GM18505 (cell line): ENCODE measurements around the gene CDC6.

Source experiments
- ATAC-seq: cut with Tn5 transposase; IDR thresholded peaks from one replicate; pipeline ENCODE4 v1.9.1; 2021; ENCODE audit not compliant: unreplicated experiment
- POLR2A ChIP-seq: IDR thresholded peaks from 4 replicates; pipeline ENCODE4 v1.6.1; 2011; ENCODE audit warnings: borderline replicate concordance; ENCODE audit not compliant: insufficient read depth, insufficient read length; ENCODE audit errors: extremely low read depth

CDC6 gene, protein sequence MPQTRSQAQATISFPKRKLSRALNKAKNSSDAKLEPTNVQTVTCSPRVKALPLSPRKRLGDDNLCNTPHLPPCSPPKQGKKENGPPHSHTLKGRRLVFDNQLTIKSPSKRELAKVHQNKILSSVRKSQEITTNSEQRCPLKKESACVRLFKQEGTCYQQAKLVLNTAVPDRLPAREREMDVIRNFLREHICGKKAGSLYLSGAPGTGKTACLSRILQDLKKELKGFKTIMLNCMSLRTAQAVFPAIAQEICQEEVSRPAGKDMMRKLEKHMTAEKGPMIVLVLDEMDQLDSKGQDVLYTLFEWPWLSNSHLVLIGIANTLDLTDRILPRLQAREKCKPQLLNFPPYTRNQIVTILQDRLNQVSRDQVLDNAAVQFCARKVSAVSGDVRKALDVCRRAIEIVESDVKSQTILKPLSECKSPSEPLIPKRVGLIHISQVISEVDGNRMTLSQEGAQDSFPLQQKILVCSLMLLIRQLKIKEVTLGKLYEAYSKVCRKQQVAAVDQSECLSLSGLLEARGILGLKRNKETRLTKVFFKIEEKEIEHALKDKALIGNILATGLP

DNA sequence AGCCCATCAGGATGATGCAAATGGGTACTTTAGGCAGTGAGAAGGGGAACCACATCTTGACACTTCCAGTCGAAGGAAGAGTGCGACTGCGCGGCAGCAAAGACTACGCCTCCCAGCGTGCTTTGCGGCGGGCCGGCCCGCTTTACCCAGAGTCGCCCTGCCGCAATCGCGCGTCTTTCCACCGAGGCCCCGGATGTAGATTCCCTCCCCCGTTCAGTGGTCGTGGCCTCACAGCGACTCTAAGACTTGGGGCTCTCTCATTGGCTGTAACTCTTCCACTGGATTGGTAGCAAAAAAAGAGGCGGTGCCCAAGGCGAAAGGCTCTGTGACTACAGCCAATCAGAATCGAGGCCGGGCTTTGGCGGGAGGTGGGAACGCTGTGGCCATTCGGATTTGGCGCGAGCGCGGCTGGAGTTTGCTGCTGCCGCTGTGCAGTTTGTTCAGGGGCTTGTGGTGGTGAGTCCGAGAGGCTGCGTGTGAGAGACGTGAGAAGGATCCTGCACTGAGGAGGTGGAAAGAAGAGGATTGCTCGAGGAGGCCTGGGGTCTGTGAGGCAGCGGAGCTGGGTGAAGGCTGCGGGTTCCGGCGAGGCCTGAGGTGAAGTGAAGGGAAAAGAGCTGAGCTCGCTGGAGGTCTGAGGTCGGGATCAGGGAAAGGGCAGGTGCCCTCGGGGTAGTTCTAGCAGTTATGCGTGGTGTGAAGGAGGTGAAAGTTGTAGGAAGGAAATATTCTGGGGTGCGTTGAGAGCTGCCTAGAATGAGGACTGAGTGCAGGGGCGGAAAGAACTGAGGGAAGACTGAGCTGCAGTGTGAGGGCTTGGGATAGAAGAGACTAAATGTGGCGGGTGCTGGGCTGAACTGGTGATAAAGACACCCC is at the start of gene CDC6:
TSS of gene CDC6 (plus strand) at position 386 of the 876 bp plus-strand sequence. CDS start 1,542 bp downstream, outside the sequence.
- ATAC-seq, result peak; percentile 90

DNA sequence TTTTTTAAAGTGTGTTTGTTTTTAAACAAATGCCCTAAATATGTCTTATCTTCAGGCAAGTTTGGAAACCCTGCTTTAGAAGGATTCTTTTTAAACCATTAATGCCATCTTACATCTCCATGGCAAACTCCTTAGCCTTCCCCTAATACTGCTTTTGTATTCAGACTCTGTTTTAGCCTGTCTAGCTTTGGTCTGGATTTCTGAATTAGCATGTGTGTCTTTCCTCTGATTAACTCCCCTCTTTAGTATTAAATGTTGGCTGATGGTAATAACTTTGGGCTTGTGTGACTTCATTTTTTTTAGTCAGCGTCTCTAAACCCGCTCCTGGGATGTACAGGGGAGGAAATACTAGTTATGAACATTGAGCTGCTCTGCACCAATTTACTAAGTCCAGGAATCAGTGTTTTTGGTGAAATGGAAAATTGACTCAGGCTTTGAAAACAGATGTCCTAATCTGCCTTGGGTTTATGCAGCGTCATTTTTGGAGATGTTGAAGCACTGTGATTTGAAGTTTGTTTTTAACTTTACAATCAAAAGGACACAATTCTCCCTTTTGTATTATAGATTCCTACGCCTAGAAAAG is 46.3 kb upstream of the CDC6 start:
- TF ChIP-seq POLR2A, result no peak
- ATAC-seq, result no peak

More for the DNA sequence above, at the start of gene CDC6:
- peak; percentile 83 for TF ChIP-seq POLR2A

DNA sequence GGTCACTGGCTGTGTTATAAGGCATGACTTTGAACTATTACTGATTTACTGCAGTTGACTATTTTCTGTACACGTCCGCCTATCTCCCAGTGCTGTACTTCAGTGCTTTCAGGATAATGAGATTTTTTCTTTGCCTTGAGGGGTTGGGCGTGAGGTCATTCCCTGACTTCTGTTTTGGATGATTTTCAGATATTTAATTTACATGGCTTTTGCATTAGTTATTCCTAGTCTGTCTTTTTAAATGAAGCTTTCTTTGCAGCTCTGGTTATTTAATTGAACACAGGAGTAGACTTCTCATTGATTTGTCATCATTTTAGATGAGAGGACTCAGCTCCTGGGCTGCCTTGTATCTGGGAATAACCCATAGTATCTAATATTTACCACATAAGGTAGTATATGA is 44.9 kb upstream of the CDC6 start:
- ATAC-seq, result no peak
- no peak for TF ChIP-seq POLR2A

DNA sequence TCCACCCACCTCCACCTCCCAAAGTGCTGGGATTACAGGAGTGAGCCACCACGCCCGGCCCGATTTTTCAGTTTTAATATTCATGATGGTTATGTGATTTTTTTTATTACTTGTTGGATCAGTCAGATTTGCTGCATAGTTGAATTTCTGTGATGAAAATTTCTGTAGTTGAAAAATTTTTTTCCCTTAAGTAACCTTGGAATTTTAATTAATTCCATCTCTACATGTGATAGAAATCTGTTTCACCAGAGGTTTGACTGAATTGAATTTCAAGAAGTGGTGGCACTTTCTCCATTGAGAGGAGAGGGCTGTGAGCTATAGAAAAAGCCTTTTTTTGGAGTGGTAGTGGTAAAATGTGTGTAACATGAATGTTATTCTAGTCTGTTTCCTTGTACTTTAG is 43.9 kb upstream of the CDC6 start:
- TF ChIP-seq POLR2A, result no peak
- ATAC-seq, result no peak

DNA sequence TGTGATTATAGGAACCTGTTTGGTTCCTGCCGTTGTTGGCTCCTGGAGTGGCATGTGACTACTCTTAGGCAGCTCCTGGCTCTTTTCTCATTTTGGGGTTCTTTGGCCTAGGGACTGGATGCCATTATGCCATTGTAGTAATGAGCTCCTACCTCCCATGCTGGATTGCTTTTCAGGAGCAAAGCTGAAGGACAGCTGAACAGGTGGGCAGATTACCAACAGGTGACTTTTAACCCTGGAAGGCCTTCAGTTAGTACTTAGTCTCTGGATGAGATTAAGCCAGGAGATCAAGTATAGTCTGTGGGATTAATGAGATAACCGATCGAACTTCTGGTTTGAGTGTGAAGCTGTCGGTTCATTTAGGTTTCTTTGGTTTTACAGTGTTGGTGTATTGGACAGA is 43.4 kb upstream of the CDC6 start:
- ATAC-seq, result no peak
- no peak for TF ChIP-seq POLR2A

DNA sequence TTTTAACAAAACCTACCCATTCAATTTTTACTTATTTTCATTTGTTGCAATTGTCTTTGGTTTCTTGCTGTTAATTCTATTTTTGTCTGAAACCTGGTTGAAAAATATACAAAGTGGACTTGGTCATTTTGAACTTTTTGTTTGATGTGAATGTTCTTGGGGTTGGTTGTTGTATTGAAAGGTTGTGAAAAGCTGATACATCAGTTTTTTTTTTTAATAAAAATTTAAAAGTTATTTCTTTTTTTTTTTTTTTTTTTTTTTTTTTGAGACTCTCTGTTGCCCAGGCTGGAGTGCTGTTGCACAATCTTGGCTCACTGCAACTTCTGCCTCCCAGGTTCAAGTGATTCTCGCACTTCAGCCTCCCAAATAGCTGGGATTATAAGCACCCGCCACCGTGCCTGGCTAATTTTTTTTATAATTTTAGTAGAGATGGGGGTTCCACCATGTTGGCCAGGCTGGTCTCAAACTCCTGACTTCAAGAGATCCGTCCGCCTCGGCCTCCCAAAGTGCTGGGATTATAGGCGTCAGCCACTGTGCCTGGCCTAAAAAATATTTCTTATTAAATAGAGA is 39.7 kb upstream of the CDC6 start:
- ATAC-seq, result no peak
- TF ChIP-seq POLR2A, result no peak

DNA sequence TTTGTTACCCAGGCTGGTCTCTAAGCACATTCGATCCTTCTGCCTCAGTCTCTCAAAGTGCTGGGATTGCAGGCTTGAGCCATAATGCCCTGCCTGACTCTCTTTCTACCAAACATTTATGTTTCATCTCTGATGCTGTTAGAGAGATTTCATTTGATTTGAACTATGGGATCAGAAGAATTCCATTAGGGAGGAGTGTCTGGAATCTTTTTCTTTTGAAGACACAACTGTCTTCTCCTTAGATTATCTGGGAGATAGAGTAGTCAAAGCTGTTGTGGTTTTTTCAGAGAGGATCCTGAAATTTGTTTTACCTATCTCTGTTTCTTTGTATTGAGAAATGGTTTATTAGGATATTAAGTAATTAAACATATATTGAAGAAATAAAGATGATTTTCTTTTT is 39.2 kb upstream of the CDC6 start:
- TF ChIP-seq POLR2A, result no peak
- ATAC-seq, result no peak

DNA sequence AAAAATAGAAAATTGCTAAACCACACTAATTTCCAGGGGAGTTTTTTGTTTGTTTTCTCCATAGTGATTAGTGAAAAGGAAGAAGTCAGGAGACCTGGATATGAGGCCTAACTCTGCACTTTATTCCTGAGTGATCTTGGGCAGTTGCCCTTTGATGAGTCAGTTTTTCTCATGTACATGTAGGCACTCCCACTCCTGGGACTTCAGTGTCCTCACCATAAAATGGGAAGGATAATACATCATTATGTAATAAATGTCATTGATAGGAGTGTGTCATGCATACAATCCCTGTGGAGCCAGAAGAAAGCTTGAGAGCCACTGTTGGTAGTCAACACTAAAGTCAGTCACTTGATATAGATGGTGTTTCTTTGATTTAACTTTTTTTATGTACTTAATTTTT is 36.1 kb upstream of the CDC6 start:
- TF ChIP-seq POLR2A, result no peak
- ATAC-seq, result no peak

DNA sequence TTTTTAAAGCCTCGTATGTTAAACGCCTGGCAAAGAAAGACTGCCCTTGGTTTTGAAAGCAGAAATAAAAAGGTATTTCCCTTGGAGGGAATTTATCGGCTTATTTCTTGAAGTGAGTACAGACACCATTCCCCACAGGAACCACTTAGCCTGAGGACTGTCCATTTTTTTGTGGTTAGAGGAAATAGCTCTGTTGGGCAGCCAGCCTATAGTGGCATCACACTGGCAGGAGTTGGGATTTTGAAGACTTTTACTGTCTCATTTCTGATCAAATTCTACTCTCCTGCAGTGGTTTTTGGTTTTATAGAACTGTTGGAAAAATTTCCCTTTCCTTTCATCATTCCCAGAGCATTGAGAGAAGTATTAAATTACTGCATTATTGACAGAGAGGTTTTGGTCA is 34.1 kb upstream of the CDC6 start:
- no peak for TF ChIP-seq POLR2A
- ATAC-seq, result no peak

DNA sequence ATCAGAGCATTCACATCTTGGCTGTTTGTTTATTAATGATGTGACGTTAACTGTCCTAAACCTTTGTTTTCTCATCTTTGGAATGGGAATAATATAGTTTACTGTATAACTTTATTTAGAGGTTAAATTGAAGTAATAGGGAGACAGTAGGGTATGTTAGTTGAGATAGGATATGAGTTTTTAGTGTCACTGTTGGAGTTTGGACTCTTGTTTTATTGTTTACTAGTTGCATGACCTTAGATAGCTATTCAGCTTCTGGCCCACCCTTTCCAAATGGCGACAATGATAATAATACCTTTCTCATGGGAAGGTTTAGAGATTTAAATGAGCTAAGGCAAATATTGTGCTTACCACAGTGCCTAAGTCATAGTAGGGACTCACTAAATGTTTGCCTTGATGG is 28.2 kb upstream of the CDC6 start:
- no peak for TF ChIP-seq POLR2A
- no peak for ATAC-seq

DNA sequence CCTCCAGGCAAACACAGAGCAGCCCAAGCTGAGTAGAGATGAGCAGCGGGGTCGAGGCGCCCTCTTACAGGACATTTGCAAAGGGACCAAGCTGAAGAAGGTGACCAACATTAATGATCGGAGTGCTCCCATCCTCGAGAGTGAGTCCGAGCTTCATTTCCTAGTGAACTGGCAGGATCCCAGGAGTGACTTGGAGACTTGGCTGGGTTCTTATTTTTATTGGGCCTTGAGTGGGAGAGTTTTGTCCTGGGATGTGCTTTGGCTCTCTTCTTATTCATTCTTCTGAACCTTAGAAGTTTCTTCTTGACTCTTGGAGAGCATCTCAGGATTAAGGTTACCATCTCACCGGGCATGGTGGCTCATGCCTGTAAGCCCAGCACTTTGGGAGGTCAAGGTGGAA is 27.2 kb upstream of the CDC6 start:
- no peak for ATAC-seq

DNA sequence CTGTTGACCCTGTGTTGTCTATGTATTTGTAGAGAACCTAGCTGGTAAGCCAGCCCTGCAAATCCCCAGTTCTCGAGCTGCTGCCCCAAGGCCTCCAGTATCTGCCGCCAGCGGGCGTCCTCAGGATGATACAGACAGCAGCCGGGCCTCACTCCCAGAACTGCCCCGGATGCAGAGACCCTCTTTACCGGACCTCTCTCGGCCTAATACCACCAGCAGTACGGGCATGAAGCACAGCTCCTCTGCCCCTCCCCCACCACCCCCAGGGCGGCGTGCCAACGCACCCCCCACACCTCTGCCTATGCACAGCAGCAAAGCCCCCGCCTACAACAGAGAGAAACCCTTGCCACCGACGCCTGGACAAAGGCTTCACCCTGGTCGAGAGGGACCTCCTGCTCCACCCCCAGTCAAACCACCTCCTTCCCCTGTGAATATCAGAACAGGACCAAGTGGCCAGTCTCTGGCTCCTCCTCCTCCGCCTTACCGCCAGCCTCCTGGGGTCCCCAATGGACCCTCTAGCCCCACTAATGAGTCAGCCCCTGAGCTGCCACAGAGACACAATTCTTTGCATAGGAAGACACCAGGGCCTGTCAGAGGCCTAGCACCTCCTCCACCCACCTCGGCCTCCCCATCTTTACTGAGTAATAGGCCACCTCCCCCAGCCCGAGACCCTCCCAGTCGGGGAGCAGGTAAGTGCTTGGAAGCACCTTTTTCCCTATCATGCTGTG is 23.1 kb upstream of the CDC6 start:
- no peak for ATAC-seq
- no peak for TF ChIP-seq POLR2A

More for the DNA sequence above, 27.2 kb upstream of the CDC6 start:
- no peak for TF ChIP-seq POLR2A
